ENCODE data around the gene MCF2L.

Gene MCF2L

GRCh38 chr13:113022391-113022744 is 53.4 kb downstream of the MCF2L start:
- no peaks in the 10 kb centered on the region for H3K9me3 ChIP-seq (ENCODE audit: insufficient read depth, low read length)
- H3K4me3 ChIP-seq (ENCODE audit: insufficient read depth, low read length, poor library complexity, severe bottlenecking), result no peak overlapping the region
- no peaks in the 10 kb centered on the region for H3K27me3 ChIP-seq (ENCODE audit: low read length)
- no peaks in the 10 kb centered on the region for H3K79me2 ChIP-seq (ENCODE audit: insufficient read depth, low read length)
- no peaks in the 10 kb centered on the region for H3F3A ChIP-seq (ENCODE audit: insufficient read depth)
- no peaks in the 10 kb centered on the region for H4K20me1 ChIP-seq (ENCODE audit: low read depth, low read length)
- H3K36me3 ChIP-seq (ENCODE audit: low read length), result no peaks in the 10 kb centered on the region
- H3K9me2 ChIP-seq (replicated peaks; ENCODE audit: insufficient read depth, low read length), result no peaks in the 10 kb centered on the region
- H3K27ac ChIP-seq (ENCODE audit: low read depth, low read length), result no peak overlapping the region
- no peak for TF ChIP-seq CTCF (IDR thresholded peaks at IDR 0.05; ENCODE audit: insufficient read depth, low read length, poor library complexity, severe bottlenecking)
- TF ChIP-seq EZH2phosphoT487 (conservative IDR thresholded peaks at IDR 0.05; ENCODE audit: low read length), result no peak
- no peak overlapping the region for H2AFZ ChIP-seq (ENCODE audit: low read depth, low read length, severe bottlenecking)
- H3K9ac ChIP-seq (ENCODE audit: low read length), result no peak overlapping the region
- no peak overlapping the region for H3K4me2 ChIP-seq (ENCODE audit: low read depth, low read length, poor library complexity, severe bottlenecking)

- H4K20me1 ChIP-seq (ENCODE audit: low read depth, low read length), result no peaks in the 10 kb centered on the region
- no peaks in the 10 kb centered on the region for H3K9me2 ChIP-seq (replicated peaks; ENCODE audit: insufficient read depth, low read length)
- H3K4me2 ChIP-seq (ENCODE audit: low read depth, low read length, poor library complexity, severe bottlenecking), result no peak overlapping the region
- H3K4me3 ChIP-seq (ENCODE audit: insufficient read depth, low read length, poor library complexity, severe bottlenecking), result no peak overlapping the region
- H3K9ac ChIP-seq (ENCODE audit: low read length), result no peak overlapping the region
- no peaks in the 10 kb centered on the region for H3K27me3 ChIP-seq (ENCODE audit: low read length)
- H3K79me2 ChIP-seq (ENCODE audit: insufficient read depth, low read length), result no peaks in the 10 kb centered on the region
- H3K9me3 ChIP-seq (ENCODE audit: insufficient read depth, low read length), result no peaks in the 10 kb centered on the region
- no peaks in the 10 kb centered on the region for H3F3A ChIP-seq (ENCODE audit: insufficient read depth)
- H2AFZ ChIP-seq (ENCODE audit: low read depth, low read length, severe bottlenecking), result no peak overlapping the region
- no peaks in the 10 kb centered on the region for H3K36me3 ChIP-seq (ENCODE audit: low read length)
- H3K27ac ChIP-seq (ENCODE audit: low read depth, low read length), result no peak overlapping the region
- TF ChIP-seq EZH2phosphoT487 (conservative IDR thresholded peaks at IDR 0.05; ENCODE audit: low read length) (no peak), CTCF (IDR thresholded peaks at IDR 0.05; ENCODE audit: insufficient read depth, low read length, poor library complexity, severe bottlenecking) (no peak)
Measured at GRCh38 chr13:113022745-113023574, 53.9 kb downstream of the MCF2L start.

GRCh38 chr13:113023694-113024430 is 54.8 kb downstream of the MCF2L start:
- Histone ChIP-seq H3K27ac (ENCODE audit: low read depth, low read length) (no peak overlapping the region), H3K79me2 (ENCODE audit: insufficient read depth, low read length) (no peaks in the 10 kb centered on the region), H3K9me3 (ENCODE audit: insufficient read depth, low read length) (no peaks in the 10 kb centered on the region), H3K4me3 (ENCODE audit: insufficient read depth, low read length, poor library complexity, severe bottlenecking) (no peak overlapping the region), H3K9ac (ENCODE audit: low read length) (no peak overlapping the region), H4K20me1 (ENCODE audit: low read depth, low read length) (no peaks in the 10 kb centered on the region), H3K9me2 (replicated peaks; ENCODE audit: insufficient read depth, low read length) (no peaks in the 10 kb centered on the region), H3K27me3 (ENCODE audit: low read length) (no peaks in the 10 kb centered on the region), H2AFZ (ENCODE audit: low read depth, low read length, severe bottlenecking) (no peak overlapping the region), H3K36me3 (ENCODE audit: low read length) (no peaks in the 10 kb centered on the region), H3F3A (ENCODE audit: insufficient read depth) (no peaks in the 10 kb centered on the region), H3K4me2 (ENCODE audit: low read depth, low read length, poor library complexity, severe bottlenecking) (no peak overlapping the region)
- TF ChIP-seq CTCF (IDR thresholded peaks at IDR 0.05; ENCODE audit: insufficient read depth, low read length, poor library complexity, severe bottlenecking) (no peak), EZH2phosphoT487 (conservative IDR thresholded peaks at IDR 0.05; ENCODE audit: low read length) (no peak)
